Measurements from ENCODE around the gene NAV1.

GRCh38 chr1:201570886-201571624 lies 32.1 kb downstream of the NAV1 start:
- TF ChIP-seq, protein P1, sequence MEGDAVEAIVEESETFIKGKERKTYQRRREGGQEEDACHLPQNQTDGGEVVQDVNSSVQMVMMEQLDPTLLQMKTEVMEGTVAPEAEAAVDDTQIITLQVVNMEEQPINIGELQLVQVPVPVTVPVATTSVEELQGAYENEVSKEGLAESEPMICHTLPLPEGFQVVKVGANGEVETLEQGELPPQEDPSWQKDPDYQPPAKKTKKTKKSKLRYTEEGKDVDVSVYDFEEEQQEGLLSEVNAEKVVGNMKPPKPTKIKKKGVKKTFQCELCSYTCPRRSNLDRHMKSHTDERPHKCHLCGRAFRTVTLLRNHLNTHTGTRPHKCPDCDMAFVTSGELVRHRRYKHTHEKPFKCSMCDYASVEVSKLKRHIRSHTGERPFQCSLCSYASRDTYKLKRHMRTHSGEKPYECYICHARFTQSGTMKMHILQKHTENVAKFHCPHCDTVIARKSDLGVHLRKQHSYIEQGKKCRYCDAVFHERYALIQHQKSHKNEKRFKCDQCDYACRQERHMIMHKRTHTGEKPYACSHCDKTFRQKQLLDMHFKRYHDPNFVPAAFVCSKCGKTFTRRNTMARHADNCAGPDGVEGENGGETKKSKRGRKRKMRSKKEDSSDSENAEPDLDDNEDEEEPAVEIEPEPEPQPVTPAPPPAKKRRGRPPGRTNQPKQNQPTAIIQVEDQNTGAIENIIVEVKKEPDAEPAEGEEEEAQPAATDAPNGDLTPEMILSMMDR (IDR thresholded peaks at IDR 0.05), result no peak
- TF ChIP-seq ELF4 (CRISPR knock-in tag; IDR thresholded peaks at IDR 0.05; ENCODE audit: low read depth) (no peak), NR3C1 (CRISPR knock-in tag; conservative IDR thresholded peaks at IDR 0.05; ENCODE audit: low read depth) (no peak), USF2 (CRISPR knock-in tag; IDR thresholded peaks at IDR 0.05) (no peak), FOXJ3 (CRISPR knock-in tag; IDR thresholded peaks at IDR 0.05; ENCODE audit: borderline replicate concordance) (no peak), TP53 (CRISPR knock-in tag; IDR thresholded peaks at IDR 0.05) (no peak), ZBTB21 (CRISPR knock-in tag; IDR thresholded peaks at IDR 0.05; ENCODE audit: borderline replicate concordance) (no peak), ZNF263 (CRISPR knock-in tag; IDR thresholded peaks at IDR 0.05; ENCODE audit: low read depth) (no peak)
- TF ChIP-seq, protein P2, sequence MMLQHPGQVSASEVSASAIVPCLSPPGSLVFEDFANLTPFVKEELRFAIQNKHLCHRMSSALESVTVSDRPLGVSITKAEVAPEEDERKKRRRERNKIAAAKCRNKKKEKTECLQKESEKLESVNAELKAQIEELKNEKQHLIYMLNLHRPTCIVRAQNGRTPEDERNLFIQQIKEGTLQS (CRISPR knock-in tag; conservative IDR thresholded peaks at IDR 0.05), result no peak
